ENCODE measurements around the gene CCDC192.

- TF ChIP-seq CTCF (IDR thresholded peaks at IDR 0.05) (no peak), POLR2A (IDR thresholded peaks at IDR 0.05) (no peak)
Measured at GRCh38 chr5:127665641-127666040, 37.5 kb upstream of the CCDC192 start.
